HG02852 (cell line): Measurements from ENCODE around the gene SNPH.
"Not testable (repeated sequence)": the region's sequence is repeated elsewhere in the genome, so short reads cannot be mapped to it uniquely, and the experiment has no call there.

ENCODE experiments used
- ATAC-seq: cut with Tn5 transposase; IDR thresholded peaks from one replicate; pipeline ENCODE4 v1.9.1; 2021; ENCODE audit warnings: mild to moderate bottlenecking, moderate library complexity; ENCODE audit not compliant: unreplicated experiment

SNPH gene

GRCh38 chr20:1336699-1337367 is 70.7 kb downstream of the SNPH start:
- no peak for ATAC-seq

- ATAC-seq: no peak
Observed at GRCh38 chr20:1337441-1337840, 71.3 kb downstream of the SNPH start.

- no peak for ATAC-seq
Observed at GRCh38 chr20:1338096-1338495, 72.0 kb downstream of the SNPH start.

GRCh38 chr20:1338801-1339200 is 72.7 kb downstream of the SNPH start:
- ATAC-seq: no peak

GRCh38 chr20:1341561-1342265 is 75.6 kb downstream of the SNPH start:
- ATAC-seq: no peak

GRCh38 chr20:1343446-1344124 is 77.5 kb downstream of the SNPH start:
- not testable (repeated sequence) for ATAC-seq

GRCh38 chr20:1345030-1345755 is 79.1 kb downstream of the SNPH start:
- ATAC-seq: no peak

GRCh38 chr20:1345756-1346093 is 79.6 kb downstream of the SNPH start:
- ATAC-seq: no peak

- no peak for ATAC-seq
Observed at GRCh38 chr20:1346315-1346969, 80.3 kb downstream of the SNPH start.

- ATAC-seq: no peak
Observed at GRCh38 chr20:1353956-1354355, 87.9 kb downstream of the SNPH start.

GRCh38 chr20:1357921-1358671 is 92.0 kb downstream of the SNPH start:
- no peak for ATAC-seq
